Muscle layer of colon (tissue), 2 donors: ENCODE data around the gene SCRN2.
A peak's percentile ranks its signal among the peaks of the same experiment; 100 is the strongest.

Experiments
- H3K27ac ChIP-seq: one replicate; pipeline ENCODE4 v1.7.0; 2013; ENCODE audit warnings: low read depth, mild to moderate bottlenecking, low read length, moderate library complexity
- H3K27me3 ChIP-seq, 2 donors: one replicate each; pipeline ENCODE4 v1.7.0; 2013; ENCODE audit warnings: low read length in 2 of 2, mild to moderate bottlenecking in 2 of 2; ENCODE audit not compliant: insufficient read depth in 2 of 2, control insufficient read depth in 1 of 2
- H3K36me3 ChIP-seq: one replicate; pipeline ENCODE4 v1.7.0; 2013; ENCODE audit warnings: mild to moderate bottlenecking, low read length; ENCODE audit not compliant: insufficient read depth
- H3K4me1 ChIP-seq: one replicate; pipeline ENCODE4 v1.7.0; 2013; ENCODE audit warnings: mild to moderate bottlenecking, low read length; ENCODE audit not compliant: insufficient read depth
- H3K4me3 ChIP-seq, 2 donors: one replicate each; pipeline ENCODE4 v1.7.0; 2013; ENCODE audit warnings: low read length in 2 of 2, low read depth in 1 of 2, mild to moderate bottlenecking in 1 of 2, moderate library complexity in 1 of 2
- H3K9ac ChIP-seq: one replicate; pipeline ENCODE4 v1.7.0; 2013; ENCODE audit warnings: low read length
- H3K9me3 ChIP-seq: one replicate; pipeline ENCODE4 v1.7.0; 2013; ENCODE audit warnings: mild to moderate bottlenecking, low read length
- donor health status: abdominal sarcoma.
- donor health status: Adenocarcinoma of cecum.

SCRN2 gene

DNA sequence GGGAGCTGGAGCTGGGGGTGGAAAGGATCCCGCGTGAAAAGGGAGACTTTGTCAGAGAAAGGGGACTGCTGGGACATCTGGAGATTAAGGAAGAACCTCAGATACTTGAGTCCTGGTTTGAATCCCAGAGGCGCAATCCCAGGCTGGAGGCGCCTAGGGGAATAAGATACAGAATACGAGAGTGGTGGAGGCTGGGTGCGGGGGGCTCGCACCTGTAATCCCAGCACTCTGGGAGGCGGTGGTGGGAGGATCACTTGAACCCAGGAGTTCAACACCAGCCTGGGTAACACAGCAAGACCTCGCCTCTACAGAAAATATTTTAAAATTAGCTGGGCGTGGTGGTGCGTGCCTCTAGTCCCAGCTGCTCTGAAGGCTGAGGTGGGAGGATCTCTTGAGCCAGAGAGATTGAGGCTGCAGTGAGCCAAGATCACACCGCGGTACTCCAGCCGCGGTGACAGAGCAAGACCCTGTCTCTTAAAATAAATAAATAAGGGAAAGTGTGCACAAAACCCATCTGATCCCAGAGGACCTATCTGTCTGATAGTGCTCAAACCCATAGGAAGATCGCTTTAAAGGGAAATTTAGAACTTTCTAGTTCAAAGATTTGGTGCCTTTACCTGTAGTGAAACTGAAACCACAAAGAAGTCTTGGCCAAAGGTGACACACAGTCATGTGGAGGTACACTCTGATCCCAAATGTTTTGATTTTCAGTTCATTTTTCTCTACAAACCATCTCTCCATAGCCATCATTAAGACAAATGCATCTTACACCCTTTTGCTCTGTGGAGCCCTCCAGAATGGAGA is 617 bp upstream of the SCRN2 start:
- peak overlapping the region; percentile 49 for H3K9ac ChIP-seq
- H3K27ac ChIP-seq = peak overlapping the region; percentile 82
- peak overlapping the region; percentile 59 to 89 for H3K4me3 ChIP-seq
- peaks cover 10% of the 10 kb centered on the region for H3K36me3 ChIP-seq
- H3K27me3 ChIP-seq = peaks cover 11 to 20% of the 10 kb centered on the region in 2 donors
- no peaks in the 10 kb centered on the region for H3K9me3 ChIP-seq
- H3K4me1 ChIP-seq = peaks cover 21% of the 10 kb centered on the region

- peaks cover 21% of the 10 kb centered on the region for H3K4me1 ChIP-seq
- peak overlapping the region; percentile 82 for H3K27ac ChIP-seq
- H3K9ac ChIP-seq = peak overlapping the region; percentile 49
- peaks cover 0 to 6% of the 10 kb centered on the region in 2 donors for H3K27me3 ChIP-seq
- H3K36me3 ChIP-seq = peaks cover 18% of the 10 kb centered on the region
- peak overlapping the region; percentile 59 to 89 for H3K4me3 ChIP-seq
- H3K9me3 ChIP-seq = no peaks in the 10 kb centered on the region
These were observed 902 bp downstream of the SCRN2 start for GRCh38 chr17:47840001-47840741.

GRCh38 chr17:47839071-47839470 is 2.0 kb downstream of the SCRN2 start:
- H3K4me3 ChIP-seq = no peak overlapping the region
- H3K4me1 ChIP-seq = peaks cover 21% of the 10 kb centered on the region
- no peaks in the 10 kb centered on the region for H3K9me3 ChIP-seq
- no peak overlapping the region for H3K9ac ChIP-seq
- no peak overlapping the region for H3K27ac ChIP-seq
- H3K36me3 ChIP-seq = peaks cover 18% of the 10 kb centered on the region
- no peaks in the 10 kb centered on the region for H3K27me3 ChIP-seq

DNA sequence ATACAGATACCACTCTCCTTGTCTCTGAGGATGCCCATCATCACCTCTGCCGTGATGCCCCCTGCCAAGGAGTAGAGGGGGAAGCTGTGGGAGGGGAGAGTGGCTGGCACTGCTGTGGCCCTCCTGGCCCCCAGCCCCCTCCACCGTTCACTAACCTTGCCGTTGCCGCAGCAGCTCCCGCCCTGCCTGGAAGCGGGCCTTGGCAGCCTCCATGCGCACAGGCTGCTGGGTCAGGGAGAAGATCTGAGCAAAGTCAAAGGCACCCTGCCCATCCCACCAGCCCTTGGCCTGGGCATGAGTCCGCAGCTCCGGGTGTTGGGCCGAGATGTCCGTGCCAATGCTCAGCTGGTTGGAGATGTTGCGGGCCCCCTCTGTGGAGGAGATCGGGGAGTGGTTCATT is 2.4 kb downstream of the SCRN2 start:
- Histone ChIP-seq H3K36me3 (peaks cover 18% of the 10 kb centered on the region), H3K27me3 (no peaks in the 10 kb centered on the region), H3K4me1 (peaks cover 21% of the 10 kb centered on the region), H3K27ac (no peak overlapping the region), H3K4me3 (no peak overlapping the region), H3K9me3 (no peaks in the 10 kb centered on the region), H3K9ac (no peak overlapping the region)

DNA sequence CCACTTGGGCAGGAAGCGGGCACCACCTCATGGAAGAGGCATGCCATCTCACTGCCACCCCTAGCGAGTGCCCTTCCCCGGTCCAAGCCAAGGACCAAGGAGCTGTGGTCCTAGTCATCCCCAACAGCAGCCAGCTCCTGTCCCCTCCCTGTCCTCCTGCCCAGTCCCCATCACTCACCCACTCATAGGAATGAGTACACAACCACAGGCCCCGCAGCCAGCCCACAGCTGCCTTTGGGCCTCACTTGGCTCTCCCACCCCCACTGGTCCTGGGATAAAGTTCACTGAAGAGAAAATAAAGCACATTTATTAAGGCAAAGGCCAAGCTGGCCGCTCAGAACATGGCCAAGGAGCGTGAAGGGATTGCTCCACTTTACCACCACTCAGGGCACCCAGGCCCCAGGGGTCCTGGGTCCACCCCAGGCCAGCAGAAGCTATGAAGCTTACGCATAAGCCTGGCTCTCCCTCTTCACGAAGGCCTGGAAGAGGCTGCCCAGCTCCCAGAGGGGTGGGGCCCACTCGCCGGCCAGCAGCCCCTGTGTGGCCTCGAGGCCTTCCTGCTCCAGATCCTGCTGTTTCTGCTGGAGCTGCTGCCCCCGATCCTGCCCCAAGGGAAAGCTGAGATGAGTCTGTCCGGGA is 3.6 kb downstream of the SCRN2 start:
- Histone ChIP-seq H3K36me3 (peaks cover 18% of the 10 kb centered on the region), H3K27ac (no peak overlapping the region), H3K27me3 (no peaks in the 10 kb centered on the region), H3K9ac (no peak overlapping the region), H3K4me3 (no peak overlapping the region), H3K9me3 (no peaks in the 10 kb centered on the region), H3K4me1 (peaks cover 21% of the 10 kb centered on the region)

DNA sequence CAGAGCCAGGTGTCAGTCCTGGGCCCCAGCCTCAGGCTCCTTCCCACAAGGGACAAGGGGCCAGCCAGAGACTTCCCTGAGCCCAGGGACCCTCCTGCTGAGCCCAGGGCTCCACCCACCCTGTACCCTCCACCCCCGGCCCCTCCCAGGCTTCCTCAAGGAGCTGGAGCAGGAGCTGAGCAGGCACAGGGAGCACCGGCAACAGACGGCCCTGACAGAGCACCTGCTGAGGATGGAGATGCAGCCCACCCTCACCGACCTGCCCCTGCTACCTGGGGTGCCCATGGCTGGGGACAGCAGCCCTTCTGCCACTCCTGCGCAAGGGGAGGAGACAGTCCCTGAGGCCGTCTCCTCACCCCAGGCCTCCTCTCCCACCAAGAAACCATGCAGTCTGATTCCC is 4.5 kb downstream of the SCRN2 start:
- H3K9ac ChIP-seq = no peak overlapping the region
- H3K27ac ChIP-seq = no peak overlapping the region
- no peaks in the 10 kb centered on the region for H3K27me3 ChIP-seq
- no peaks in the 10 kb centered on the region for H3K9me3 ChIP-seq
- H3K4me1 ChIP-seq = peaks cover 23% of the 10 kb centered on the region
- no peak overlapping the region for H3K4me3 ChIP-seq
- H3K36me3 ChIP-seq = peaks cover 18% of the 10 kb centered on the region

- H3K9ac ChIP-seq = no peak overlapping the region
- no peak overlapping the region for H3K27ac ChIP-seq
- peaks cover 18% of the 10 kb centered on the region for H3K36me3 ChIP-seq
- no peaks in the 10 kb centered on the region for H3K9me3 ChIP-seq
- no peaks in the 10 kb centered on the region for H3K27me3 ChIP-seq
- peaks cover 20% of the 10 kb centered on the region for H3K4me1 ChIP-seq
- H3K4me3 ChIP-seq = no peak overlapping the region
These were observed 6.3 kb downstream of the SCRN2 start for GRCh38 chr17:47834756-47835155.

DNA sequence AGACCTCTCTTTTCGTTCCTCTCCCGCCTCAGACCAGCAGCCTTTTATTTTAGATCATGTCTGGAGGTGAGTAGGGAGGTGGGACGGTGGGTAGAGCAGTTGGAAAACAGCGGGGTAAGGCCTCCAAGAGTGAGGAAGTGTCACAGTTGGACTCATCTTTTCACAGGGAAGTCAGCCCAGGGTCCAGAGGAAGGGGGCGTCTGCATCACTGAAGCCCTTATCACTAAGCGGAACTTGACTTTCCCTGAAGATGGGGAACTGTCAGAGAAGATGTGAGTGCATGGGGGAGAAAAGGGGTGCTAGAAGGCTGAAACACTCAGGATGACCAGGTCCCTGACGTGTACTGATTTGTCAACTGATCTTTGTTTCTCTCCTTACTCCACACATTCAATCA is 9.1 kb downstream of the SCRN2 start:
- Histone ChIP-seq H3K27ac (peak overlapping the region; percentile 45), H3K36me3 (peaks cover 19% of the 10 kb centered on the region), H3K9ac (no peak overlapping the region), H3K27me3 (no peaks in the 10 kb centered on the region), H3K9me3 (no peaks in the 10 kb centered on the region), H3K4me1 (peaks cover 17% of the 10 kb centered on the region), H3K4me3 (peak overlapping the region; percentile 43 to 99)

GRCh38 chr17:47831003-47831933 is 9.8 kb downstream of the SCRN2 start, which contains the start of the genes LRRC46 and MRPL10:
Gene LRRC46, plus strand, starts transcription at chr17:47831670. Its CDS starts 320 bp downstream, at chr17:47831990.
Gene MRPL10, minus strand, starts transcription at chr17:47831541. Its CDS starts 30 bp downstream, at chr17:47831511.
- H3K4me3 ChIP-seq = peak within 1 kb of the TSS; percentile 69 to 99
- H3K27ac ChIP-seq = peak within 1 kb of the TSS; percentile 45
- peak within 1 kb of the TSS; percentile 85 for H3K9ac ChIP-seq
- H3K4me1 ChIP-seq = peaks cover 17% of the 10 kb centered on the region
- H3K36me3 ChIP-seq = peaks cover 25% of the 10 kb centered on the region
- no peaks in the 10 kb centered on the region for H3K9me3 ChIP-seq
- no peaks in the 10 kb centered on the region for H3K27me3 ChIP-seq

DNA sequence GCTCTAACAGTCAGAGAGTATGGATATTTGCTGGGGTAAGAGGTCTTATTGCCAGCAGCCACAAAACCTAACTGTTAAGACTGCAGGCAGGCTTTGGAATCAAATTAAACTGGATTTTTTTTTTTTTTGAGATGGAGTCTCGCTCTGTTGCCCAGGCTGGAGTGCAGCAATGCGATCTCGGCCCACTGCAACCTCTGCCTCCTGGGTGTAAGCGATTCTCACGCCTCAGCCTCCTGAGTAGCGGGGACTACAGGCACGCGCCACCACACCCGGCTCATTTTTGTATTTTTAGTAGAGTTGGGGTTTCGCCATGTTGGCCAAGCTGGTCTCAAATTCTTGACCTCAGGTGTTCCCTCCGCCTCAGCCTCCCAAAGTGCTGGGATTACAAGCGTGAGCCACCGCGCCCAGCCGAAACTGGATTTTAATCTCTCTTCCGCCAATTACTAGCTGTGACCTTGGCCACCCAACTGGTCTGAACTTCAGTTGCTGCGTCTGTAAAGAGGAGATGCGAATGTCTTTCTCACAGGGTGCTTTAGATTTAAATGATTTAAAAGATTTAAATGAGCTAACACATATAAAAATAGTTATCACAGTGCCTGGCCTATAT is 10.6 kb downstream of the SCRN2 start:
- H3K36me3 ChIP-seq = peaks cover 26% of the 10 kb centered on the region
- H3K9ac ChIP-seq = peak overlapping the region; percentile 85
- no peak overlapping the region for H3K27ac ChIP-seq
- H3K27me3 ChIP-seq = no peaks in the 10 kb centered on the region
- H3K4me1 ChIP-seq = peaks cover 17% of the 10 kb centered on the region
- H3K9me3 ChIP-seq = no peaks in the 10 kb centered on the region
- peak overlapping the region; percentile 69 to 99 for H3K4me3 ChIP-seq
